Stimulated activated CD8-positive, alpha-beta memory T cell treated with anti-CD3 and anti-CD28 coated beads, Interleukin-7, amount 100 ng/mL, for 4 hours (primary cell): ENCODE results near the gene EGFL8.

Source experiments
- DNase-seq, 2 donors: peaks; one replicate each; pipeline ENCODE4 v3.0.0-alpha.2; 2020; ENCODE audit warnings: low read depth in 2 of 2

EGFL8 gene

GRCh38 chr6:32167761-32168262, 3.4 kb downstream of the EGFL8 start:
- DNase-seq: no peak

GRCh38 chr6:32168350-32168749, 4.0 kb downstream of the EGFL8 start:
- no peak for DNase-seq

GRCh38 chr6:32168807-32169591, 4.6 kb downstream of the EGFL8 start:
- DNase-seq: no peak

GRCh38 chr6:32170294-32170693, 5.9 kb downstream of the EGFL8 start:
- no peak for DNase-seq

GRCh38 chr6:32171234-32171633, 6.8 kb downstream of the EGFL8 start:
- DNase-seq: no peak

GRCh38 chr6:32173051-32173727, 8.8 kb downstream of the EGFL8 start:
- no peak for DNase-seq

GRCh38 chr6:32174416-32174815, 10.0 kb downstream of the EGFL8 start:
- no peak for DNase-seq

- no peak for DNase-seq
These were observed 10.9 kb downstream of the EGFL8 start for GRCh38 chr6:32175322-32175710.

- peak; percentile 94 for DNase-seq
These were observed 11.5 kb downstream of the EGFL8 start, which contains the start of gene AGPAT1 for GRCh38 chr6:32175711-32176475. Gene AGPAT1, minus strand, starts transcription at chr6:32176084. Its CDS starts 4,588 bp downstream, at chr6:32171496.

- no peak for DNase-seq
These were observed 12.2 kb downstream of the EGFL8 start for GRCh38 chr6:32176476-32177182.

- DNase-seq: no peak
These were observed 12.9 kb downstream of the EGFL8 start for GRCh38 chr6:32177183-32177787.

- DNase-seq: peak; percentile 87 to 92
These were observed 13.6 kb downstream of the EGFL8 start, which contains the start of gene RNF5 for GRCh38 chr6:32177788-32178546. Gene RNF5, plus strand, starts transcription at chr6:32178405. Its CDS starts 107 bp downstream, at chr6:32178512.

- no peak for DNase-seq
These were observed 14.4 kb downstream of the EGFL8 start for GRCh38 chr6:32178547-32179440.

- no peak for DNase-seq
These were observed 15.5 kb downstream of the EGFL8 start for GRCh38 chr6:32179766-32180405.

GRCh38 chr6:32181148-32181702, 16.8 kb downstream of the EGFL8 start:
- no peak for DNase-seq

GRCh38 chr6:32181915-32182529, 17.6 kb downstream of the EGFL8 start:
- DNase-seq: no peak

- DNase-seq: no peak
These were observed 18.2 kb downstream of the EGFL8 start for GRCh38 chr6:32182555-32182981.

- DNase-seq: no peak
These were observed 18.6 kb downstream of the EGFL8 start for GRCh38 chr6:32183030-32183429.
